H1 (cell line): Measurements from ENCODE around the gene PTCH2. TPM values are rescaled to one million over a fixed set of nuclear protein-coding genes. Genes with fewer than 3 reads are reported as not detected.

ENCODE experiments used
- CTCF ChIA-PET: fragments of 300-600 bp; sonication (Branson Sonifier 250); formaldehyde crosslinking; loops from one replicate; lab custom pipeline; 2021; ENCODE audit not compliant: partially characterized antibody; lab: Charles Lee
- POLR2A ChIA-PET: fragments of 300-600 bp; sonication (Branson Sonifier 250); formaldehyde crosslinking; loops from one replicate; lab custom pipeline; 2021; ENCODE audit warnings: inconsistent platforms; ENCODE audit not compliant: partially characterized antibody; lab: Charles Lee
- DNase-seq, 2 experiments: peaks; one replicate each; pipeline versions ENCODE4 v3.0.0 to v3.0.0-alpha.2; 2010 to 2022; ENCODE audit warnings: low spot score in 2 of 2, low read depth in 1 of 2, mixed read lengths in 1 of 2
- FAIRE-seq: peaks from 2 replicates; lab custom pipeline; 2011; peaks lifted over from hg19 to GRCh38; lab: Jason Lieb, UNC
- H2AFZ ChIP-seq: 2 replicates; pipeline ENCODE4 v1.8.1; 2012; ENCODE audit warnings: low read length, inconsistent platforms
- H2AK5ac ChIP-seq: 2 replicates; pipeline ENCODE4 v1.6.1; 2013; ENCODE audit warnings: low read depth, low read length
- H2BK120ac ChIP-seq: replicated peaks from 2 replicates; pipeline ENCODE3; 2013; ENCODE audit warnings: low read depth, low read length, inconsistent platforms
- H2BK12ac ChIP-seq: 2 replicates; pipeline ENCODE4 v1.6.1; 2013; ENCODE audit warnings: low read depth, low read length
- H2BK15ac ChIP-seq: 2 replicates; pipeline ENCODE4 v1.6.1; 2013; ENCODE audit warnings: low read length
- H2BK20ac ChIP-seq: 2 replicates; pipeline ENCODE4 v1.6.1; 2013; ENCODE audit warnings: low read length
- H2BK5ac ChIP-seq: 2 replicates; pipeline ENCODE4 v1.6.1; 2013; ENCODE audit warnings: low read depth, low read length
- H3K14ac ChIP-seq: 2 replicates; pipeline ENCODE4 v1.6.1; 2013; ENCODE audit warnings: inconsistent platforms; ENCODE audit not compliant: insufficient read length
- H3K18ac ChIP-seq: 2 replicates; pipeline ENCODE4 v1.6.1; 2013; ENCODE audit warnings: low read length; ENCODE audit errors: extremely low read depth
- H3K23ac ChIP-seq: 2 replicates; pipeline ENCODE4 v1.6.1; 2013; ENCODE audit warnings: inconsistent platforms; ENCODE audit not compliant: insufficient read length
- H3K23me2 ChIP-seq: 2 replicates; pipeline ENCODE4 v1.6.1; 2013; ENCODE audit warnings: low read depth, low read length
- H3K27ac ChIP-seq: 2 replicates; pipeline ENCODE4 v1.6.1; 2011; ENCODE audit warnings: low read depth, low read length, inconsistent platforms
- H3K27me3 ChIP-seq, 4 experiments: replicated peaks in 1 of 4; 1 replicate in 1 of 4; 2 replicates in 3 of 4; pipeline versions ENCODE4 v1.6.1 to v1.8.1; 2011 to 2013; ENCODE audit warnings: low read length in 3 of 4, mild to moderate bottlenecking in 3 of 4, inconsistent platforms in 2 of 4, mixed read lengths in 2 of 4, moderate library complexity in 1 of 4; ENCODE audit not compliant: control insufficient read depth in 3 of 4, insufficient read depth in 3 of 4; ENCODE audit errors: extremely low read depth in 1 of 4
- H3K36me3 ChIP-seq, 4 experiments: 2 replicates each; pipeline versions ENCODE4 v1.6.1 to v1.8.1; 2011 to 2013; ENCODE audit warnings: mild to moderate bottlenecking in 4 of 4, low read length in 3 of 4, moderate library complexity in 2 of 4, control low read depth in 1 of 4, inconsistent platforms in 1 of 4; ENCODE audit not compliant: insufficient read depth in 4 of 4, control insufficient read depth in 2 of 4
- H3K4ac ChIP-seq: replicated peaks from 2 replicates; pipeline ENCODE3; 2013; ENCODE audit warnings: low read length, low read depth, mixed read lengths, inconsistent platforms; ENCODE audit not compliant: insufficient read length
- H3K4me1 ChIP-seq, 4 experiments: replicated peaks in 1 of 4; 1 replicate in 1 of 4; 2 replicates in 3 of 4; pipeline versions ENCODE4 v1.6.1 to v1.8.1; 2011 to 2013; ENCODE audit warnings: low read length in 3 of 4, inconsistent platforms in 2 of 4, mixed read lengths in 1 of 4; ENCODE audit not compliant: insufficient read depth in 4 of 4, control insufficient read depth in 3 of 4
- H3K4me2 ChIP-seq, 2 experiments: 2 replicates each; pipeline versions ENCODE4 v1.6.1 to v1.8.1; 2011 to 2013; ENCODE audit warnings: low read depth in 2 of 2, low read length in 2 of 2, control low read depth in 1 of 2, inconsistent platforms in 1 of 2, mild to moderate bottlenecking in 1 of 2; ENCODE audit not compliant: insufficient read depth in 1 of 2
- H3K4me3 ChIP-seq, 4 experiments: fragments of 200-600, 300-600 bp in 1 of 4; sonication (generic), shearing (Covaris generic), sonication (Bioruptor Twin) in 1 of 4; 2 replicates each; pipeline versions ENCODE4 v1.5.1 to v1.8.1; 2011 to 2016; ENCODE audit warnings: low read length in 4 of 4, low read depth in 3 of 4, control low read depth in 2 of 4, inconsistent platforms in 2 of 4, mild to moderate bottlenecking in 2 of 4, mixed read lengths in 1 of 4, moderate library complexity in 1 of 4; ENCODE audit not compliant: insufficient read depth in 2 of 4; ENCODE audit errors: extremely low read depth in 1 of 4
- H3K56ac ChIP-seq: replicated peaks from 2 replicates; pipeline ENCODE3; 2013; ENCODE audit warnings: low read depth, mild to moderate bottlenecking, mixed read lengths, low read length, inconsistent platforms; ENCODE audit not compliant: insufficient read length
- H3K79me1 ChIP-seq: 2 replicates; pipeline ENCODE4 v1.6.1; 2013; ENCODE audit warnings: low read depth, low read length, control low read depth
- H3K79me2 ChIP-seq, 2 experiments: 2 replicates each; pipeline versions ENCODE4 v1.6.1 to v1.8.1; 2012 to 2013; ENCODE audit warnings: low read length in 2 of 2, mild to moderate bottlenecking in 2 of 2, inconsistent platforms in 1 of 2; ENCODE audit not compliant: insufficient read depth in 2 of 2, control insufficient read depth in 1 of 2
- H3K9ac ChIP-seq, 4 experiments: replicated peaks in 1 of 4; 1 replicate in 1 of 4; 2 replicates in 3 of 4; pipeline versions ENCODE4 v1.6.1 to v1.8.1; 2011 to 2013; ENCODE audit warnings: low read depth in 3 of 4, low read length in 3 of 4, control low read depth in 2 of 4, mild to moderate bottlenecking in 2 of 4, moderate library complexity in 2 of 4, inconsistent platforms in 1 of 4; ENCODE audit errors: extremely low read depth in 1 of 4
- H3K9me3 ChIP-seq, 2 experiments: 2 replicates each; pipeline versions ENCODE4 v1.6.1 to v1.8.1; 2012 to 2013; ENCODE audit warnings: mild to moderate bottlenecking in 2 of 2, moderate library complexity in 2 of 2, control low read depth in 1 of 2, inconsistent platforms in 1 of 2, low read depth in 1 of 2, low read length in 1 of 2, mixed read lengths in 1 of 2; ENCODE audit not compliant: insufficient read depth in 2 of 2
- H4K20me1 ChIP-seq, 2 experiments: replicated peaks in 1 of 2; 2 replicates each; pipeline versions ENCODE3 to v1.8.1; 2011 to 2013; ENCODE audit warnings: inconsistent platforms in 2 of 2, low read length in 2 of 2, mild to moderate bottlenecking in 1 of 2; ENCODE audit not compliant: insufficient read depth in 2 of 2, control insufficient read depth in 1 of 2
- H4K5ac ChIP-seq: 2 replicates; pipeline ENCODE4 v1.6.1; 2013; ENCODE audit warnings: low read length, low read depth, mixed read lengths, inconsistent platforms; ENCODE audit not compliant: insufficient read length
- H4K8ac ChIP-seq: 2 replicates; pipeline ENCODE4 v1.8.0; 2013; ENCODE audit warnings: mild to moderate bottlenecking, moderate library complexity, low read length, inconsistent platforms; ENCODE audit not compliant: insufficient read depth; ENCODE audit errors: extremely low read depth
- H4K91ac ChIP-seq: replicated peaks from 2 replicates; pipeline ENCODE3; 2013; ENCODE audit warnings: low read length, mixed read lengths, inconsistent platforms; ENCODE audit not compliant: insufficient read length
- ASH2L ChIP-seq: fragments of 200-600, 300-600 bp; sonication (generic); IDR thresholded peaks from one replicate; pipeline ENCODE4 v1.7.1; 2017; ENCODE audit warnings: low read length
- ATF2 ChIP-seq: IDR thresholded peaks from 2 replicates; pipeline ENCODE4 v1.6.1; 2012; ENCODE audit warnings: low read length, inconsistent platforms
- CBX8 ChIP-seq: fragments of 300-800, 300-1000 bp; sonication (generic); IDR thresholded peaks from 2 replicates; pipeline ENCODE4 v1.7.1; 2016; ENCODE audit warnings: low read depth, low read length, borderline replicate concordance
- EP300 ChIP-seq, 2 experiments: IDR thresholded peaks; 1 replicate in 1 of 2; 2 replicates in 1 of 2; pipeline ENCODE4 v1.6.1; 2011 to 2012; ENCODE audit warnings: low read depth in 2 of 2, low read length in 2 of 2, mild to moderate bottlenecking in 2 of 2, borderline replicate concordance in 1 of 2, inconsistent platforms in 1 of 2, moderate library complexity in 1 of 2
- FOSL1 ChIP-seq: IDR thresholded peaks from 2 replicates; pipeline ENCODE4 v1.6.1; 2011; ENCODE audit warnings: mild to moderate bottlenecking, low read depth, low read length, moderate library complexity; ENCODE audit not compliant: insufficient read depth
- GTF2F1 ChIP-seq: IDR thresholded peaks from 2 replicates; pipeline ENCODE4 v1.6.1; 2012; ENCODE audit warnings: low read depth, low read length, improper control_type of control experiment, borderline replicate concordance
- JUN ChIP-seq: IDR thresholded peaks from 2 replicates; pipeline ENCODE4 v1.6.1; 2011; ENCODE audit warnings: low read depth, mild to moderate bottlenecking, improper control_type of control experiment, low read length
- NRF1 ChIP-seq: IDR thresholded peaks from 2 replicates; pipeline ENCODE4 v1.6.1; 2011; ENCODE audit warnings: mild to moderate bottlenecking, low read depth, low read length, improper control_type of control experiment
- SP1 ChIP-seq: IDR thresholded peaks from 2 replicates; pipeline ENCODE4 v1.6.1; 2011; ENCODE audit warnings: low read depth, low read length
- USF2 ChIP-seq: IDR thresholded peaks from 2 replicates; pipeline ENCODE4 v1.6.1; 2011; ENCODE audit warnings: low read length, improper control_type of control experiment
- YY1 ChIP-seq: IDR thresholded peaks from 2 replicates; pipeline ENCODE4 v1.6.1; 2011; ENCODE audit warnings: low read depth, mild to moderate bottlenecking, low read length
- WGBS, 2 experiments: shearing (Covaris generic) in 1 of 2; methylation state at CpG; one replicate each; pipeline versions ENCODE4 v1.1.6 to v1.1.7; 2013 to 2015; ENCODE audit warnings: low lambda C conversion rate in 2 of 2, mixed read lengths in 2 of 2, inconsistent platforms in 1 of 2, low coverage in 1 of 2, missing lambda C conversion rate in 1 of 2; ENCODE audit not compliant: insufficient replicate concordance in 2 of 2, insufficient coverage in 1 of 2, insufficient read length in 1 of 2; ENCODE audit errors: extremely low coverage in 1 of 2, missing lambda C conversion rate in 1 of 2; 5-methylcytosine and 5-hydroxymethylcytosine counted together
- polyA plus RNA-seq, 7 experiments: library from polyadenylated mRNA; depleted of rRNA in 3 of 7; stranded (reverse) in 5 of 7; unstranded in 2 of 7; fragments of >200 nt in 5 of 7; fragments of 200-250 nt in 2 of 7; gene quantifications; 1 replicate in 5 of 7; 2 replicates in 1 of 7; 4 replicates in 1 of 7; pipeline versions ENCODE4 v1.2.1 to v1.2.3, GENCODE V29; 2011 to 2013; ENCODE audit warnings: missing spikeins in 2 of 7, mixed read lengths in 2 of 7
- total RNA-seq: library from RNA; stranded (reverse); fragmentation: NEBNext Ultra II Directional; extraction: Animal tissue kit (Norgen Biotek cat#: 25700); gene quantifications from 2 replicates; pipeline ENCODE4 v1.2.1, GENCODE V29; 2021

The PTCH2 gene
- total and polyA plus RNA-seq, 2 of the 8 experiments (the other 6 are each of a cell fraction or from before 2014, with no cell fraction given) = 0.35 to 1.2 TPM

GRCh38 chr1:44860891-44861425, 17.9 kb upstream of the PTCH2 start:
- no peak overlapping the region for H3K23ac ChIP-seq
- no peaks in the 10 kb centered on the region for H3K27me3 ChIP-seq
- H3K9me3 ChIP-seq = no peaks in the 10 kb centered on the region
- no peaks in the 10 kb centered on the region for H3K36me3 ChIP-seq
- H3K9ac ChIP-seq = no peak overlapping the region
- no peak overlapping the region for H2BK15ac ChIP-seq
- no peaks in the 10 kb centered on the region for H3K79me2 ChIP-seq
- no peak overlapping the region for H2BK5ac ChIP-seq
- DNase-seq (no peak), FAIRE-seq (no peak)
- H2BK120ac ChIP-seq = no peak overlapping the region
- no peak overlapping the region for H3K4me3 ChIP-seq
- no peak overlapping the region for H3K14ac ChIP-seq
- H3K18ac ChIP-seq = no peak overlapping the region
- H2BK12ac ChIP-seq = no peak overlapping the region
- H3K79me1 ChIP-seq = no peaks in the 10 kb centered on the region
- H3K4me2 ChIP-seq = no peak overlapping the region
- ChIA-PET POLR2A (interaction anchor here (1.2 to 1.7 kb wide), 5 partner anchors 8 to 42 kb away, joined by 3 to 6 read pairs (median 3); no protein-coding TSS in a partner anchor), CTCF (interaction anchor here (0.8 to 2.0 kb wide), 4 partner anchors 9 to 65 kb away, joined by 4 to 6 read pairs (median 5); no protein-coding TSS in a partner anchor)
- WGBS, 2 experiments = 95% methylated on average over 1 of the region's 1 CpG; no CpG with 5 or more reads in 1 of the 2 experiments
- no peaks in the 10 kb centered on the region for H4K20me1 ChIP-seq
- H3K23me2 ChIP-seq = no peaks in the 10 kb centered on the region
- H4K8ac ChIP-seq = no peak overlapping the region
- H3K4me1 ChIP-seq = no peaks in the 10 kb centered on the region
- H2AK5ac ChIP-seq = no peak overlapping the region
- no peak overlapping the region for H2AFZ ChIP-seq
- H4K5ac ChIP-seq = no peak overlapping the region
- no peak overlapping the region for H4K91ac ChIP-seq
- H3K4ac ChIP-seq = no peak overlapping the region
- H2BK20ac ChIP-seq = no peak overlapping the region
- H3K56ac ChIP-seq = no peak overlapping the region
- H3K27ac ChIP-seq = no peak overlapping the region
- no peak for TF ChIP-seq ASH2L
- TF ChIP-seq FOSL1 = no peak
- TF ChIP-seq JUN = no peak
- no peak for TF ChIP-seq SP1
- TF ChIP-seq GTF2F1 = no peak
- TF ChIP-seq ATF2 = no peak
- no peak for TF ChIP-seq YY1
- TF ChIP-seq CBX8 = no peak
- TF ChIP-seq NRF1 = no peak
- TF ChIP-seq EP300 (IDR thresholded peaks at IDR 0.05; ENCODE audit: borderline replicate concordance in 1 of 2, low read depth in 2 of 2, low read length in 2 of 2) = no peak
- no peak for TF ChIP-seq USF2
